ENCODE data around the gene PGLYRP2.

PGLYRP2 gene

DNA sequence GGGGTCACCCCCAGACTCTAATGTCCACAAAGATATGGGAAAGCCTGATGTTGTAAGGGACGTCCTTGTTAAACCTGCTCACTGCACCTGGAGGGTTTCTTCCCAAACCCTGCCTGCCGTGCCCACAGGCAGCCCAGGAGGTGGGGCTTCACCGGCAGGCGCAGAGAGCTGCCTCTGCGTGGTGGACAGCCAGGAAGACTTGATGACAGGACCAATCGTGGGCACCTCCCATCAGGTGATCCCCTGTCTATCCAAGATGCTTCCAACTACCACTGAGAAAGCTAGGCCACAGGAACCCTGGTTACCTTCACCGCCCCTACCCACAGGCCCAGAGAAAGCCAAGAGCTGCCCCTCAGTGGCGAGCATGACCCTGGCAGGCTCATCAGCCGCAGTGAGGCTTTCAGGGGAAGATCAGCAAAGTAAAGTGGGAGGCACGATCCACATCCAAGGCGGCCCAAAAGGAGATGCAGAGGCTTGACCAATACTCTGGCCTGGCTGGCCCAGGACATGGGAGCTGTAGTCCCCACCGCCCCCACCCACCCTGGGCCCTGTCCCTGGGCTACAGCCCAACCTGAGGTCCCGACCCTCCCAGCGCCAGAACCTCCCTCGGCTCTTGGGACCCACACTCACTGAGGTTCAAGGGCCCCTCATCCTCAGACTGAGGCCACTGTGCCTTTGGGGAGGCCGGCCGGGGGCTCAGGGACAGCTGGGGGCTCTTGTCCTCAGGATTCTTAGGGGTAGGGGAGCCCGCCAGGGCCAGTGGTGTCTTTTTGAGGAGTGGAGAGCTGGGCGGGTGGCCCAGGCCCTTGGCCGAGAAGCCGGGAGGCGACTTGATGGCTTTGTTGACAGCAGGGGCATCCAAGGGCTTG lies 50.1 kb downstream of the PGLYRP2 start:
- in situ Hi-C loops (cut with MboI; ENCODE audit: low pct_unique_long_range_greater_than_20kb, low sequenced_read_pairs, unreplicated experiment) = loop anchor here (10.0 kb wide), 1 partner anchor 126 kb away; no protein-coding TSS in a partner anchor
- TF ChIP-seq, protein P1, sequence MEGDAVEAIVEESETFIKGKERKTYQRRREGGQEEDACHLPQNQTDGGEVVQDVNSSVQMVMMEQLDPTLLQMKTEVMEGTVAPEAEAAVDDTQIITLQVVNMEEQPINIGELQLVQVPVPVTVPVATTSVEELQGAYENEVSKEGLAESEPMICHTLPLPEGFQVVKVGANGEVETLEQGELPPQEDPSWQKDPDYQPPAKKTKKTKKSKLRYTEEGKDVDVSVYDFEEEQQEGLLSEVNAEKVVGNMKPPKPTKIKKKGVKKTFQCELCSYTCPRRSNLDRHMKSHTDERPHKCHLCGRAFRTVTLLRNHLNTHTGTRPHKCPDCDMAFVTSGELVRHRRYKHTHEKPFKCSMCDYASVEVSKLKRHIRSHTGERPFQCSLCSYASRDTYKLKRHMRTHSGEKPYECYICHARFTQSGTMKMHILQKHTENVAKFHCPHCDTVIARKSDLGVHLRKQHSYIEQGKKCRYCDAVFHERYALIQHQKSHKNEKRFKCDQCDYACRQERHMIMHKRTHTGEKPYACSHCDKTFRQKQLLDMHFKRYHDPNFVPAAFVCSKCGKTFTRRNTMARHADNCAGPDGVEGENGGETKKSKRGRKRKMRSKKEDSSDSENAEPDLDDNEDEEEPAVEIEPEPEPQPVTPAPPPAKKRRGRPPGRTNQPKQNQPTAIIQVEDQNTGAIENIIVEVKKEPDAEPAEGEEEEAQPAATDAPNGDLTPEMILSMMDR (IDR thresholded peaks at IDR 0.05; ENCODE audit: extremely low read depth, insufficient read depth, missing control alignments) = no peak
- no peak for DNase-seq (ENCODE audit: low spot score)

DNA sequence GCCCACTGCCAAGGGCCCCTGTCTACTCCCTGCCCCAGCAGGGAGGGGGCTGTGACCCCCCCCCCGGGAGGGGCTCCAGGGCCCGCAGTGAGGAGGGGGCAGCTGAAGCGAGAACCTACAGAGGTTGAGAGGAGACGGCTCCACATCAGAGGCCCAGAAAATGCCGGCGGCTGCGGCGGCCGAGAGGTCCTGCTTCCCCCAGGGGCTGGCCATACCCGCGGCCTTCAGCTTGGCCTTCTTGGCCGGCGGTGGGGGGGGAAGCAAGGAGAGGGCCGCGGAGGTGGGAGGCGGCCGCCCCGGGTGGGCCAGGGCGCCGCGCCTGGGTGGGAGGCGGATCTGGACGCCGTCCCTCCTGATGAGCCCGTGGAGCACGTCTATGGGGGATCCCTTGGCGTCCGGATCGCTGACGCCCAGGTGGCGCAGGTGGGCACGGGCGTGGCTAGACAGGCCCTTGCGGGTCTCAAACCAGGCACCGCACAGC lies 51.3 kb downstream of the PGLYRP2 start:
- TF ChIP-seq, protein P1 (IDR thresholded peaks at IDR 0.05; ENCODE audit: extremely low read depth, insufficient read depth, missing control alignments) = no peak
- in situ Hi-C loops (cut with MboI; ENCODE audit: low pct_unique_long_range_greater_than_20kb, low sequenced_read_pairs, unreplicated experiment) = loop anchor here (10.0 kb wide), 1 partner anchor 127 kb away; no protein-coding TSS in a partner anchor
- no peak for DNase-seq (ENCODE audit: low spot score)

DNA sequence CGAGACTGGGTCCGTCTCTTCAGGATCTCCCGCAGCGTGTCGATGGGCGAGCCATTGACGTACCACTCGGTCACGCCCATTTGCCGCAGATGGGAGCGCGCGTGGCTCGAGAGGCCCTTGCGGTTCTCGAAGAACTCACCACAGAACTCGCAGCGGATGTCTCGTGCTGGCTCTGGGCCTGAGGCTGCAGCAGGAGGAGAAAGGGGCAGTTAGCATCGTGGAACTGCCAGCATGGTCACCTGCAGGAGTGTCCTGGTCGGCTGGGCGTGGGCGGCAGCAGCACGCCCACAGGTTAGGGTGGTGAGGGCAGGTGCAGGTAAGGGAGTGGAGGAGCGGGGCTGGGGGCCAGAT lies 52.0 kb downstream of the PGLYRP2 start:
- DNase-seq (ENCODE audit: low spot score) = no peak
- in situ Hi-C loops (cut with MboI; ENCODE audit: low pct_unique_long_range_greater_than_20kb, low sequenced_read_pairs, unreplicated experiment) = loop anchor here (10.0 kb wide), 1 partner anchor 127 kb away; no protein-coding TSS in a partner anchor
- TF ChIP-seq, protein P1 (IDR thresholded peaks at IDR 0.05; ENCODE audit: extremely low read depth, insufficient read depth, missing control alignments) = no peak

DNA sequence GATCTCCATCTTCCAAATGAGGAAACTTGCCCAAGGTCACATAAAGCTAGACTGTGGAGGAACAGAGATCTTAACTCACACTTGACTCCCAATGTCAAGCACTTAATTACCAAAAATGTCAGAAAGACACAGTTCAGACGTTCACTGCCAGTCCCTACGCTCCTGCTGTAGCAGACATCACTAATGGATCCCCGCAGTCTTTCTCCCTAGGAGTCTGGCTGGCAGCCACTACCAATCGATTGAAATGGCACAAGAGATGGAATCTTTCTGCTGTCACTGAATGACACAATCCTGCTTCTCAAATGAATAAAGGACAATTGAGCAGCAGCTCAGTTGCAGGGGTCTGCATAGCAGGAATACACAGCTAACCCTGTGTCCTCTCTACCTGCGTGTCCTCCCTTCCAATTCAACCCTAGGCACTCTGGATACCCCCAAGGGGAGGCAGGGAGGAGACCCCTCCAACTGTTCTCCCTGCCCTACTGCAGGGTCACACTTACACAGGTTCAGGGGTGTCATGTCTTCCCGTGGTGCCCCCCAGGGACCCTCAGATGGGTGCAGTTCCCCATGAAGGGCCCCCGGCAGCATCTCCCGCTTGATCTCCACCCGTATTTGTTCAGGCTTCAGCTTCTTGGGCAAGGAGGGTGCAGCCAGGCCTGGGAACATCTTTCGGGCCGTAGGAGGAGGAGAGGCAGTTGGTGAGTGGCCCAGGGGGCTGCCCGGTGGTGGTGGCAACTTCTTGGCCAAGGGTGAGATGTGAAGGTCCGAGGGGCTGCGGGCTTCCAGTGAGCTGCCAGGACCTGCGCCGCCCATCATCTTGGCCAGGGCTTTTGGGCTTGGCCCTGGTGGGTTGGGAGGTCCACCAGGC lies 52.6 kb downstream of the PGLYRP2 start:
- DNase-seq (ENCODE audit: low spot score) = no peak
- in situ Hi-C loops (cut with MboI; ENCODE audit: low pct_unique_long_range_greater_than_20kb, low sequenced_read_pairs, unreplicated experiment) = loop anchor here (10.0 kb wide), 1 partner anchor 128 kb away; no protein-coding TSS in a partner anchor
- TF ChIP-seq, protein P1 (IDR thresholded peaks at IDR 0.05; ENCODE audit: extremely low read depth, insufficient read depth, missing control alignments) = no peak

DNA sequence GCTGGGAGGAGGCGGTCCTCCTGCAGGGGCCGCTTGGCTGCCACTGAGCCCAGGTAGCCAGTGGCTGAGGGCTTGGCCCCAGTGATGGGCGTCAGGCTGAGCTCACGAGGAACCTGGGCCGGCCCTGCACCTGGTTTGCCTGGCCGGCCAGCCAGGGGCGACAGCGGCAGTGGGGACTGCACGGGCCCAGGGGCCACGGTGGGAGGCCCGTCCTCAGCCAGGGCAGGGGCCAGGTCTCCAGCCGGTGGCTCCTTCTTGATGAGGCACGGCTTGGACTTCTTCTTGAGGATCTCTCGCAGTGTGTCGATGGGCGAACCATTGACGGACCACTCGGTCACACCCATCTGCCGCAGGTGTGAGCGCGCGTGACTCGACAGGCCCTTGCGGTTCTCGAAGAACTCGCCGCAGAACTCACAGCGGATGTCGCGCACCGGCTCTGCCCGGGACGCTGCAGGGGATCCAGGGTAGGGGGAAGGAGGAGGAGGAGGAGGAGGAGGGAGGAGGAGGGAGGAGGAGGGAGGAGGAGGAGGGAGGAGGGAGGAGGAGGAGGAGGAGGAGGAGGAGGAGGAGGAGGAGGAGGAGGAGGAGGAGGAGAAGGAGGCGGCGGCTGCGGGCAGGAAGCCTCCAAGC lies 53.9 kb downstream of the PGLYRP2 start:
- no peak for DNase-seq (ENCODE audit: low spot score)
- in situ Hi-C loops (cut with MboI; ENCODE audit: low pct_unique_long_range_greater_than_20kb, low sequenced_read_pairs, unreplicated experiment) = loop anchor here (10.0 kb wide), 1 partner anchor 129 kb away; no protein-coding TSS in a partner anchor
- TF ChIP-seq, protein P1 (IDR thresholded peaks at IDR 0.05; ENCODE audit: extremely low read depth, insufficient read depth, missing control alignments) = no peak
